ENCODE results near the gene SNTG2.

Gene SNTG2

GRCh38 chr2:1340141-1340512 is 389.5 kb downstream of the SNTG2 start:
- no peak overlapping the region for H3K4me3 ChIP-seq (ENCODE audit: low read depth, low read length)
- DNase-seq (ENCODE audit: low read depth), result no peak
- no peak for TF ChIP-seq CTCF (IDR thresholded peaks at IDR 0.05; ENCODE audit: insufficient read depth, low read depth, low read length, missing control alignments)

GRCh38 chr2:1341404-1342120 is 390.9 kb downstream of the SNTG2 start:
- DNase-seq (ENCODE audit: low read depth), result no peak
- TF ChIP-seq CTCF (IDR thresholded peaks at IDR 0.05; ENCODE audit: insufficient read depth, low read depth, low read length, missing control alignments), result no peak

GRCh38 chr2:1348789-1349188 is 398.1 kb downstream of the SNTG2 start:
- no peak for TF ChIP-seq CTCF (IDR thresholded peaks at IDR 0.05; ENCODE audit: insufficient read depth, low read depth, low read length, missing control alignments)

More at GRCh38 chr2:1341404-1342120, 390.9 kb downstream of the SNTG2 start:
- no peak overlapping the region for H3K4me3 ChIP-seq (ENCODE audit: low read depth, low read length)

GRCh38 chr2:1350111-1350510 is 399.5 kb downstream of the SNTG2 start:
- TF ChIP-seq CTCF (IDR thresholded peaks at IDR 0.05; ENCODE audit: insufficient read depth, low read depth, low read length, missing control alignments), result no peak
- H3K4me3 ChIP-seq (ENCODE audit: low read depth, low read length), result no peak overlapping the region
- no peak for DNase-seq (ENCODE audit: low read depth)

More at GRCh38 chr2:1348789-1349188, 398.1 kb downstream of the SNTG2 start:
- H3K4me3 ChIP-seq (ENCODE audit: low read depth, low read length), result no peak overlapping the region
- DNase-seq (ENCODE audit: low read depth), result no peak

- no peak for TF ChIP-seq CTCF (IDR thresholded peaks at IDR 0.05; ENCODE audit: insufficient read depth, low read depth, low read length, missing control alignments)
- H3K4me3 ChIP-seq (ENCODE audit: low read depth, low read length), result no peak overlapping the region
- no peak for DNase-seq (ENCODE audit: low read depth)
Observed at GRCh38 chr2:1353124-1353523, 402.5 kb downstream of the SNTG2 start.

- H3K4me3 ChIP-seq (ENCODE audit: low read depth, low read length), result no peak overlapping the region
- TF ChIP-seq CTCF (IDR thresholded peaks at IDR 0.05; ENCODE audit: insufficient read depth, low read depth, low read length, missing control alignments), result no peak
- DNase-seq (ENCODE audit: low read depth), result no peak
Observed at GRCh38 chr2:1353543-1353942, 402.9 kb downstream of the SNTG2 start.

- DNase-seq (ENCODE audit: low read depth), result no peak
- H3K4me3 ChIP-seq (ENCODE audit: low read depth, low read length), result no peak overlapping the region
- no peak for TF ChIP-seq CTCF (IDR thresholded peaks at IDR 0.05; ENCODE audit: insufficient read depth, low read depth, low read length, missing control alignments)
Observed at GRCh38 chr2:1360144-1360543, 409.5 kb downstream of the SNTG2 start.

All from GM12865 (cell line).